ENCODE results near the gene ARL15. TPM values are rescaled to one million over a fixed set of nuclear protein-coding genes. Genes with fewer than 3 reads are reported as not detected.

The ARL15 gene
- polyA plus RNA-seq, 6 donors from 2014 or later: 16.1 to 27.1 (median 21.2) TPM

DNA sequence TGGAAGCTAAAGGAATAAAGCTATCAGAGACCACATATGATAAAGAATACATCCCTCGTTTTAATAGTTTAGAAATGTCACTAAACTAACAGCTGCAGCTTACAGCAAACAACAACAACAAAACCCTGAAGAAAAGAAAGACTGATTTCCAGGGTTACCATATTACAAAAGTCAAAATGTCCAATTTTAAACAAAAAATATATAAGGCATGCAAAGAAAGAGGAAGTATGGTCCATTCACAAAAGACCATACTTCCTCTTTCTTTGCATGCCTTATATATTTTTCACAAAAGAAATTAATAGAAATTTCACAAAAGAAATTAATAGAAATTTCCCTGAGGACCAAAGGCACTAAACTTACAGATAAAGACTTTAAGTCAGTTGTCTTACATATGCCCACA lies 354.2 kb downstream of the ARL15 start:
- Mint-ChIP-seq H3K27me3 (no peaks in the 10 kb centered on the region), H3K4me1 (peaks cover 8 to 14% (median 14%) of the 10 kb centered on the region in 3 donors), H3K36me3 (peaks cover 36 to 44% of the 10 kb centered on the region in 2 donors), H3K27ac (peak overlapping the region in 2 of 6 donors; percentile 10 to 40), H3K4me3 (peak overlapping the region in 1 of 8 donors; percentile 26), H3K9me3 (peaks cover 11 to 39% (median 33%) of the 10 kb centered on the region in 7 donors)
- no peak for ATAC-seq (ENCODE audit: low read depth in 2 of 2)
- DNase-seq: no peak

DNA sequence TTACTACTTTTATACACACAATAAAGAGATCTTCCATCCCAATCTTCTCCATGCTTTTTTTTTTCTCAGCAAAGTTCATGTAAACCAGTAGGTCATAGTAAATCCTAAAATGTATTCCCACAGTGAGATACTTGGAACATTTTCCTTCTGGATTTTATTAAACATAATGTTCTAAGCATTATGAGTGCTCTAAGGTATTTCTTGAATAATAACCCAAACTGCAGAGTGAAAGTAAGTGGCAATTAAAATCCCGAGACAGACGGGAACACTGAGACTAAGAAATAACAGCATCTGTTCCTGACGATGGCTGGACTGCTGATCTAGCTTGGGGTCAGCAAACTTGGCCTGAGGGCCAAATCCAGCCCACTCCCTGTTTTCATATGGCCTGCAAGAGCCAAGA lies 359.8 kb downstream of the ARL15 start:
- peak overlapping the region in 1 of 6 donors; percentile 8 for H3K27ac Mint-ChIP-seq
- peaks cover 0 to 1% (median 0%) of the 10 kb centered on the region in 7 donors for H3K9me3 Mint-ChIP-seq
- ATAC-seq (ENCODE audit: low read depth in 2 of 2): no peak
- H3K36me3 Mint-ChIP-seq: peaks cover 0 to 17% of the 10 kb centered on the region in 2 donors
- H3K27me3 Mint-ChIP-seq: no peaks in the 10 kb centered on the region
- no peak for DNase-seq
- H3K4me3 Mint-ChIP-seq: no peak overlapping the region
- H3K4me1 Mint-ChIP-seq: peaks cover 0 to 12% (median 1%) of the 10 kb centered on the region in 3 donors

DNA sequence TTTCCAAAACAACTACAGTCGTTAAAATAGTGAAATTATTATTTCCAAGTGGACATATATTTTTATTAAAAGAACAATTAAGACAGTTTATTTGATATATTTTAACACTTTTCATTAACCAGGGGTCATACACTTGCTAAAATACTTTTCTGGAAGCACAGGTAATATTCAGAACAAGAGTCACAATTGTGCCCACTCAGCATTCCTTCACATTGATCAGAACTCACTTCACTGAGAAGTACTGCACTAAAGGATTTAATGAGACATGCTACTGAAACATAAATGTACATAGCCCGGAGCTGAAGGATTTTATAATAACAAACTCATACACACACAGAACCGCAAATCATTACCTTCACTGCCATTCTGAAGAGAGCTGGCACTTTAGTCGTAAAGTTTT lies 361.8 kb downstream of the ARL15 start:
- ATAC-seq (ENCODE audit: low read depth in 2 of 2): no peak
- no peaks in the 10 kb centered on the region for H3K9me3 Mint-ChIP-seq
- DNase-seq: no peak
- peaks cover 13 to 18% of the 10 kb centered on the region in 2 donors for H3K36me3 Mint-ChIP-seq
- no peak overlapping the region for H3K4me3 Mint-ChIP-seq
- H3K27me3 Mint-ChIP-seq: no peaks in the 10 kb centered on the region
- H3K4me1 Mint-ChIP-seq: peaks cover 0 to 11% (median 0%) of the 10 kb centered on the region in 3 donors
- H3K27ac Mint-ChIP-seq: no peak overlapping the region

DNA sequence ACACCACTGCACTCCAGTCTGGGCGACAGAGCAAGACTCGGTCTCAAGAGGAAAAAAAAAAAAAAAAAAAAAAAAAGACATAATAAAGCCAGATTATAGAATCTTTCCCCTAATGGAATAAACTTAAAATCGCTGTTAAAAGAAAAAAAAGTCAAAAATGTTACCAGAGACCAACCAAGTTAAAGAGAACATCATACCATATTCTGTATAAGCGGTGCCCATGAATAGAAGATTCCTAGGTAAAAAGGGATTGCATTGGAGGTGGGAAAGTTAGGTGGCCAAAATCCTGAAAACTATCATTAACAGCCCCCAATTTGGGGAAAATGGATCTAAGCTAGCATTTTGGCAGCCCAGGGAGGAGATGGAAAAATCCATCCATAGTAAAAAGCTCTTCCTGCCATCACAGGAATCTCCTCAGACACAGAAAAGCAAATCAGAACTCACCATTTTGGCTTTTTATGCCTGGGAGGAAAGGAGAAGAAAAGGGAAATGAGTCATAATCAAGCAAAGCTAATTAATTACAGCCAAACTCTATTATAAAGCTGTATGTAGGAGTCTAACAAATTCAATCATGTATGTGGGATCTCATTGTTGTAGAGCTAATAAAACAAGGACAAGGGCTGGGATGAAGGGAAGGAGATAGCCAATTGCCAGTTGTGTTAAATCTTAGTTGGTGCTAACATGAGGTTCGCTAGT lies 363.8 kb downstream of the ARL15 start:
- peaks cover 33 to 35% of the 10 kb centered on the region in 2 donors for H3K36me3 Mint-ChIP-seq
- peaks cover 0 to 1% (median 0%) of the 10 kb centered on the region in 7 donors for H3K9me3 Mint-ChIP-seq
- H3K4me1 Mint-ChIP-seq: peaks cover 0 to 11% (median 6%) of the 10 kb centered on the region in 3 donors
- H3K4me3 Mint-ChIP-seq: no peak overlapping the region
- ATAC-seq (ENCODE audit: low read depth in 2 of 2) (no peak), DNase-seq (no peak)
- H3K27me3 Mint-ChIP-seq: no peaks in the 10 kb centered on the region
- peak overlapping the region in 2 of 6 donors; percentile 49 to 80 for H3K27ac Mint-ChIP-seq

DNA sequence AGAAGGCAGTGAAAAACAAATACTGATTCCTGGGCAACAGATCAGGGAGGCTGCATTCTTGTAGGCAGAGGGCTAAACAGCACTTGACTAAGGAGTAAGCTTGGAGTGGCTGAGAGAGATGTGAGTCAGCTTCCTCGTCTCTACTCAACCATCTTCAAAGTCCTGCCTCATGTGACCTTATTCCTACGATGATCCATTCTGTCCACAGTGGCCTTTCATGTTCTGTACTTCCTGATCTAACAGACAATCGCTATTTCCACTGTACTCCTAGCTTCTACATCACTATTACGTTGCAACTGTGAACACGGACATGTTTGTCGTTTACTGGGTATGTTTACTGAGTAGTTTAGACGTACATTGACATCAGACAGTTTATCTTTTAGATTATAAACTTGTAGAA lies 365.4 kb downstream of the ARL15 start:
- Mint-ChIP-seq H3K27ac (no peak overlapping the region), H3K27me3 (no peaks in the 10 kb centered on the region), H3K4me3 (no peak overlapping the region), H3K9me3 (peaks cover 0 to 1% (median 0%) of the 10 kb centered on the region in 7 donors), H3K4me1 (peaks cover 0 to 6% (median 5%) of the 10 kb centered on the region in 3 donors), H3K36me3 (peaks cover 33 to 35% of the 10 kb centered on the region in 2 donors)
- DNase-seq (no peak), ATAC-seq (ENCODE audit: low read depth in 2 of 2) (no peak)

DNA sequence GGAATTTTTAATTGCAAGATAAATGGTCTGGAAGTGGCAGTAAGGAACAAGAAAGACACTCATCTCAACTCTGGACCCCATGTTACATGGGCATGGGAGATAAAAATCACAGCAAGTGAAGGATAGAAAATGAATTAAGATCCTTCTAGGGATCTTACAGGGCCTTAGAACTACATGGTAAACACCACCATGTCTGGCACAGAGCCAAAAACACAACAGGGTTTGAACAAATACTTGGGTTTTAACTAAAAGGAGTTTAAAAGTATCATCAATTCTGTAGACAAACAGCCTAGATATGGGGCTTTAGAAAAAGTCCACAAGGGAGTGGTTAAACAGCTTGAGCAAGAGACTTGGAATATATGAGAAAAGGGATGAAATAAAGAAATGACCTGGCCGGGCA lies 366.4 kb downstream of the ARL15 start:
- H3K27ac Mint-ChIP-seq: no peak overlapping the region
- DNase-seq (no peak), ATAC-seq (ENCODE audit: low read depth in 2 of 2) (no peak)
- H3K9me3 Mint-ChIP-seq: peaks cover 0 to 1% (median 0%) of the 10 kb centered on the region in 7 donors
- peaks cover 0 to 6% (median 0%) of the 10 kb centered on the region in 3 donors for H3K4me1 Mint-ChIP-seq
- H3K4me3 Mint-ChIP-seq: no peak overlapping the region
- no peaks in the 10 kb centered on the region for H3K27me3 Mint-ChIP-seq
- H3K36me3 Mint-ChIP-seq: peaks cover 33 to 40% of the 10 kb centered on the region in 2 donors

DNA sequence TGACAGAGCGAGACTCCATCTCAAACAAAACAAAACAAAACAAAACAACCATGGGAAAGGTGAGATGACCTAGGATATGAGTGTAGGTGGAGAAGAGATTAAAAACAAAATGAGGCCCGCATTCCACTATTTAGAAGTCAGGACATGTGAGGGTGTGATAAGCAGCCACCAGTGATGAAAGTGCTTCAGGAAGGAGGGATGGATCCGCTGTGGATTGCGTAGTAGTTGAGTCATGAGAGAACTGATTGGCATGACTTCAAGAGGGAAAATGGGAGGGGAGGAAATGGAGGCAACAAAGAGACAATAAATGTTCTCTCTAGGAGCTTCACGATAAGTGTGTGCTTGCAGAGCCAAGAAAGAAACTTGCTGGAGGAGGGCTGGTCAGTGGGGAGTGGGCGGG lies 367.6 kb downstream of the ARL15 start:
- Mint-ChIP-seq H3K9me3 (peaks cover 0 to 1% (median 0%) of the 10 kb centered on the region in 7 donors), H3K4me3 (no peak overlapping the region), H3K27me3 (no peaks in the 10 kb centered on the region), H3K4me1 (peaks cover 0 to 6% (median 0%) of the 10 kb centered on the region in 3 donors), H3K27ac (no peak overlapping the region), H3K36me3 (peaks cover 33 to 38% of the 10 kb centered on the region in 2 donors)
- DNase-seq (no peak), ATAC-seq (ENCODE audit: low read depth in 2 of 2) (no peak)

DNA sequence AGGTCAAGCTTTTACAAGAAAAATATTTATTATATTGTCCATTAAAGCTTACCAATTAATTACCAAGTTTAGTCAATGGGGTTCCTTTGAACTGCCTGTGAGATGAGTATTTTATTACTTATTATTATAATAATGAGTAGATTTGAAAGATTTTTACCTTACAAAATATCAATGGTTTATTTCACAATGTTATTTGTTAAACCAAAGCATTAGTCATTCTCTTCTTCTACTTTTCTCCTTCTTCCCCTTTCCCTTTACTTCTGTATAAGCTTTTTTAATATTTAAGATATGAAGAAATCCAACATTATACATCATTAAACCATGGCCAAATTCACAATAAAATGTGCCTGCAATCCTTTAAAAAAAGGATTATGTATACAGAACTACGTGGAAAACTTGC lies 369.5 kb downstream of the ARL15 start:
- ATAC-seq (ENCODE audit: low read depth in 2 of 2): no peak
- Mint-ChIP-seq H3K4me3 (no peak overlapping the region), H3K9me3 (peaks cover 0 to 1% (median 0%) of the 10 kb centered on the region in 7 donors), H3K27ac (peak overlapping the region in 1 of 6 donors; percentile 67), H3K27me3 (no peaks in the 10 kb centered on the region), H3K4me1 (peaks cover 0 to 6% (median 0%) of the 10 kb centered on the region in 3 donors), H3K36me3 (peaks cover 29 to 33% of the 10 kb centered on the region in 2 donors)
- no peak for DNase-seq

DNA sequence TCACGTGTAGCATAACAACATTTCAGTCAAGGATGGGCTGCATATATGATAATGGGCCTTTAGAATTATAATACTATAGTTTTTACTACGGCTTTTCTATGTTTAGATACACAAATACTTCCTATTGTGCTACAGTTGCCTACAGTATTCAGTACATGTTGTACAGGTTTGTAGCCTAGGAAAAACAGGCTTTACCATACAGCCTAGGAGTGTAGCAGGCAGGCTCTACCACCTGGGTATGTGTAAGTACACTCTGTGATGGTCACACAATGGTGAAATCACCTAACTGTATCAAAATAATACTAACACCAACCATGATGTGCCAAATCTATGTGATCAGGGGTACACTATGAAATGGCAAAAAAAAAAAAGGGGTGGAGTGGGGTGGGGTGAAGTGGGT lies 372.9 kb downstream of the ARL15 start:
- peaks cover 9 to 11% of the 10 kb centered on the region in 2 donors for H3K36me3 Mint-ChIP-seq
- no peak overlapping the region for H3K27ac Mint-ChIP-seq
- H3K9me3 Mint-ChIP-seq: no peaks in the 10 kb centered on the region
- H3K4me1 Mint-ChIP-seq: peaks cover 0 to 6% (median 0%) of the 10 kb centered on the region in 3 donors
- no peaks in the 10 kb centered on the region for H3K27me3 Mint-ChIP-seq
- DNase-seq (no peak), ATAC-seq (ENCODE audit: low read depth in 2 of 2) (no peak)
- no peak overlapping the region for H3K4me3 Mint-ChIP-seq

DNA sequence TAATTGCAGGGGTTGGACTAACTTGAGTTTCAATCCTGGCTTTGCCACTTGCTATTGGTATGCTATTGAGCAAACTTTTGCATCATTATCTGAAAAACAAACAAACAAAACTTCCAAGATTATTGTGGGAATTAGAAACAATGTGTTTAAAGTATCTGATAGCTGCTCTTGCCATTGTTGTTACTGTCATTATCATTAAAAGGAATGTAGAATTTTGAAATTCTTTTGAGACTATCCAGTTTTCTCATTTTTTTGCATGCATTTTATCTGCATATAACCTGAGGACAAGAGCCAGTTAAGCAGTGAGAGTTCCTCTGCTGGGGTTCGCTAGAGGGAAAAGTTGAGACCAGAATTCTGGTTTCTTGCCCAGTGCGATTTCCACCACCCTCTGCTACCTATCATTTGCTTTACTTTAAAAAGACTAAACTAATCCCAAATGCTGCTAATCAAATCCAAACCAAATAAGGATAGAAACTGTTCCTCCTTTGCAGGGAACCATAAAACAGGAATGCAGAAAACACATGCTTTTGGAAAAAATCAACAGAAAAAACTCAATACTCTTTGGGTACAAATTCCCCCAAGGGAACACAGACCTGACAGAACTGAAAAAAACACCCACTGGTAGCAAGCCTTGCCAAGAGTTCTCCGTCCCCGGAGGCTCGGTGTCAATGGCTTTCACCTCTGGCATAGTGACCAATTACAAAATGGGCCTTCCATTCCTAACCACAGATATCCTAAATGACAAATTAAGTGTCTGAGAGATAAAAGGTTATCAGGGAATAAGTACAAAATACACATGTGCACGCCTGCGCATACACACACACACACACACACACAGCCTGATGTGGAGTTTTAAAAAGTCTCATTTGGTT lies 373.7 kb downstream of the ARL15 start:
- Mint-ChIP-seq H3K36me3 (peaks cover 1 to 5% of the 10 kb centered on the region in 2 donors), H3K4me1 (peaks cover 0 to under 1% (median 0%) of the 10 kb centered on the region in 3 donors), H3K27ac (no peak overlapping the region), H3K4me3 (no peak overlapping the region), H3K27me3 (no peaks in the 10 kb centered on the region), H3K9me3 (no peaks in the 10 kb centered on the region)
- DNase-seq: no peak
- no peak for ATAC-seq (ENCODE audit: low read depth in 2 of 2)

DNA sequence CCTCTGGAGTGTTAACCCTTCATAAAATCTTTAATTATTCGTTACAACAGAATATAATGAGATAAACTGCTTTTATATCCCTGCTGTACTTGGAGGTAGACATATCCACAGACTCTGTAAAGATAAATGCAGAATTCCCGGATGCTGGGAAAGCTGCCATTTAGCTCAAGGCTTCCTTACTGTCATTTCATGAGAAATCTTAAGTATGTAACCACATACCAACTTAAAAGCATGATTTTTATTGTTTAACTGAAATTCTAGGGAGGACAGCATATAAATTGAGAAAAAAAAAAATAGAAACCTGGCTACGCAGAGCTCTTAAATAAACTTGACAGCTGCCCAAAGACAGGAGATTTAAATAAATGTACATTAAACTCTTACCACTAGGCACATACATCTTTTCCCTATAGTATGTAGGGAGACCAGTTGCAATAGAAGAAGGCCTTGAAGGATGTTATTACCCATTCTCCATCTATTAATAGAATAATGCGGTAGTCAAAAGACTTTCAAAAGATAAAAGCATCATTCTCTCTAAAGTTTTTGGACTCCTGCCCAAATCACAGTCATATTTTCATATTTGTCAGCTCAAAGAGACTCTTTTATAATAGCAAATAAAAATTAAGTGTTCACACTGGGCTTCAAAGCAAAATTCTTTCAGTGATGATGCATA lies 376.1 kb downstream of the ARL15 start:
- Mint-ChIP-seq H3K27ac (no peak overlapping the region), H3K36me3 (peaks cover 0 to 10% of the 10 kb centered on the region in 2 donors), H3K4me1 (peaks cover 0 to 4% (median 0%) of the 10 kb centered on the region in 3 donors), H3K27me3 (no peaks in the 10 kb centered on the region), H3K9me3 (no peaks in the 10 kb centered on the region), H3K4me3 (no peak overlapping the region)
- no peak for DNase-seq
- no peak for ATAC-seq (ENCODE audit: low read depth in 2 of 2)

DNA sequence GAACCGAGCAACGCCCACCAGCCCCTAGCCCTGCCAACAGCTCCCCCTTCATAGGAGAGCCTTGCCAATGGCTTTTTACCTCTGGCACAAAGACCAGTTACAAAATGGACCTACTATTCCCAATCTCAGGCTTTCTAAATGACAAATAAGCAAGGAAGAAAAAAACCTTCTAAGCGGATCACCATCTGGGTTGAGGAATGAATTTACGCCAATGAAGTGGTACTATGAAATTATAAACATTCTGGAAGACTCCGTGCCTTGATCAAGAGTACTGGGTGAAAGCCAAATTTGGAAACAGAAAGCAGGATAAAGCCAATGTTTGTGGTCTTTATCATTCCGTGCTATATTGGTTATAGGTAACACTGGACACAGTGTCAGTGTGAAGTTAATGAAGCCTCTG lies 378.0 kb downstream of the ARL15 start:
- no peaks in the 10 kb centered on the region for H3K27me3 Mint-ChIP-seq
- ATAC-seq (ENCODE audit: low read depth in 2 of 2) (no peak), DNase-seq (no peak)
- peak overlapping the region in 1 of 6 donors; percentile 71 for H3K27ac Mint-ChIP-seq
- H3K36me3 Mint-ChIP-seq: peaks cover 0 to 6% of the 10 kb centered on the region in 2 donors
- H3K4me1 Mint-ChIP-seq: peaks cover 0 to 4% (median 0%) of the 10 kb centered on the region in 3 donors
- H3K4me3 Mint-ChIP-seq: no peak overlapping the region
- H3K9me3 Mint-ChIP-seq: no peaks in the 10 kb centered on the region

DNA sequence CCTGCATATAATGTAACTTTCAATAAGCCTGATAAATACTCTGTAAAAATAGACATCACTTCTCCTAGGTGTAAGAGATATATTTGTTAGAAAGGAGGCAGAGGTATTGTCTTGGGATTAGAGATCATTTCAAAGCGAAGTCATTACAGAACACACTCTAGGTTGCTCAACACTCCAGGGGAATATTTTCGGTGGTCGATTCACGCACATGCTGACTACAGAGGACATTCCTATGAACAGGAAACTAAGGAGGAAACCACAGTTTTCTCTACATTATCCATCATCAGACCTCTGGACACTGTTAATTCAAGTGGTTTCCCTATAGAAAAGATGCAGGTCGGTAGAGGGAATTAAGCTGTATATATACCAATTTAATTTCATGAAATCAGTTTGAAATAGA lies 379.9 kb downstream of the ARL15 start:
- no peaks in the 10 kb centered on the region for H3K27me3 Mint-ChIP-seq

More for the DNA sequence above, 379.9 kb downstream of the ARL15 start:
- Mint-ChIP-seq H3K4me3 (no peak overlapping the region), H3K4me1 (peaks cover 0 to 4% (median 0%) of the 10 kb centered on the region in 3 donors), H3K27ac (no peak overlapping the region), H3K9me3 (no peaks in the 10 kb centered on the region), H3K36me3 (peaks cover 0 to 6% of the 10 kb centered on the region in 2 donors)
- no peak for ATAC-seq (ENCODE audit: low read depth in 2 of 2)
- DNase-seq: no peak
